GM19023 (cell line): ENCODE results near the gene ZNF749.

Experiments
- ATAC-seq: cut with Tn5 transposase; IDR thresholded peaks from one replicate; pipeline ENCODE4 v1.9.1; 2021; ENCODE audit warnings: mild to moderate bottlenecking, moderate library complexity; ENCODE audit not compliant: unreplicated experiment

The ZNF749 gene

GRCh38 chr19:57435062-57435978 lies at the start of gene ZNF749:
TSS of gene ZNF749 (plus strand) at chr19:57435325. CDS start at chr19:57435579, 254 bp downstream.
- peak; percentile 94 for ATAC-seq

- ATAC-seq, result no peak
Measured at GRCh38 chr19:57389194-57389729, 45.9 kb upstream of the ZNF749 start.

- peak; percentile 97 for ATAC-seq
Measured at GRCh38 chr19:57389730-57390598, 45.2 kb upstream of the ZNF749 start, which contains the start of gene ZNF548. TSS of gene ZNF548 (plus strand) at chr19:57389854. CDS start at chr19:57390100, 246 bp downstream.

- no peak for ATAC-seq
Measured at GRCh38 chr19:57395710-57396109, 39.4 kb upstream of the ZNF749 start.

- no peak for ATAC-seq
Measured at GRCh38 chr19:57398868-57399267, 36.3 kb upstream of the ZNF749 start.

- no peak for ATAC-seq
Measured at GRCh38 chr19:57403737-57404563, 31.2 kb upstream of the ZNF749 start.

- no peak for ATAC-seq
Measured at GRCh38 chr19:57406516-57407123, 28.5 kb upstream of the ZNF749 start.

GRCh38 chr19:57410877-57411671 lies 24.1 kb upstream of the ZNF749 start, which contains the start of gene ZNF17:
TSS of gene ZNF17 (plus strand) at chr19:57411161. CDS start at chr19:57413616, 2,455 bp downstream.
- ATAC-seq, result peak; percentile 97

- ATAC-seq, result no peak
Measured at GRCh38 chr19:57419439-57419838, 15.7 kb upstream of the ZNF749 start.

- no peak for ATAC-seq
Measured at GRCh38 chr19:57421037-57421436, 14.1 kb upstream of the ZNF749 start.

GRCh38 chr19:57434386-57435061 lies 601 bp upstream of the ZNF749 start:
- ATAC-seq, result no peak

GRCh38 chr19:57436417-57436816 lies 1.3 kb downstream of the ZNF749 start:
- ATAC-seq, result no peak

GRCh38 chr19:57437931-57438330 lies 2.8 kb downstream of the ZNF749 start:
- no peak for ATAC-seq

- no peak for ATAC-seq
Measured at GRCh38 chr19:57438925-57439324, 3.8 kb downstream of the ZNF749 start.

- ATAC-seq, result no peak
Measured at GRCh38 chr19:57441979-57442752, 7.0 kb downstream of the ZNF749 start.

GRCh38 chr19:57443121-57443696 lies 8.1 kb downstream of the ZNF749 start:
- ATAC-seq, result no peak

- ATAC-seq, result no peak
Measured at GRCh38 chr19:57452307-57452706, 17.2 kb downstream of the ZNF749 start.
